ENCODE data around the gene CCDC178.

GRCh38 chr18:32968248-32968647, 472.3 kb downstream of the CCDC178 start:
- TF ChIP-seq CTCF (IDR thresholded peaks at IDR 0.05) (no peak), POLR2A (IDR thresholded peaks at IDR 0.05) (no peak), EP300 (IDR thresholded peaks at IDR 0.05) (no peak)
